ENCODE measurements around the gene PIK3IP1.

DNA sequence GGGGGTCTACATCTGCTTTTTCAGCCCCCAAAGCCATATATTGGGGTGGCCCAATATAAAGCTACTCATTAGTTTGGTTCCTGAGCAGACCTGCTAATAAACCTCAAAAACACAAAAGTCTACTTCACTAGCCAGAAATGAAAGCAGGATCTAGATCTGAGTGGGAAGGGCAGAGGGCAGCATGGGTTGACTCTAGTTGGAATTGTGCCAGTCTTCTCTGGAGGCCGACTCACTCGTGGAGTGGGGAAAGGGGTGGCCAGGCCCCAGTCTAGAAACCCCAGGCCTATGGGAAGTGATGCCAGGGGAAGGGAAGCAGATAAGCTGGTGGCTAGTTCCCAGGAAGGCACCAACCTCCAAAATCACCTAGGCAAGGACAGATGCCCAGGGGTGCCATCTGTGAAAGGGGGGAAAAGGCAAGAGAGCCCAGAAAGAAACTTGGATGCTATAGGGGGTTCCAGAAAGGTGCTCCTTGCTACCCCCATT lies 48.5 kb upstream of the PIK3IP1 start:
- TF ChIP-seq, protein P1, sequence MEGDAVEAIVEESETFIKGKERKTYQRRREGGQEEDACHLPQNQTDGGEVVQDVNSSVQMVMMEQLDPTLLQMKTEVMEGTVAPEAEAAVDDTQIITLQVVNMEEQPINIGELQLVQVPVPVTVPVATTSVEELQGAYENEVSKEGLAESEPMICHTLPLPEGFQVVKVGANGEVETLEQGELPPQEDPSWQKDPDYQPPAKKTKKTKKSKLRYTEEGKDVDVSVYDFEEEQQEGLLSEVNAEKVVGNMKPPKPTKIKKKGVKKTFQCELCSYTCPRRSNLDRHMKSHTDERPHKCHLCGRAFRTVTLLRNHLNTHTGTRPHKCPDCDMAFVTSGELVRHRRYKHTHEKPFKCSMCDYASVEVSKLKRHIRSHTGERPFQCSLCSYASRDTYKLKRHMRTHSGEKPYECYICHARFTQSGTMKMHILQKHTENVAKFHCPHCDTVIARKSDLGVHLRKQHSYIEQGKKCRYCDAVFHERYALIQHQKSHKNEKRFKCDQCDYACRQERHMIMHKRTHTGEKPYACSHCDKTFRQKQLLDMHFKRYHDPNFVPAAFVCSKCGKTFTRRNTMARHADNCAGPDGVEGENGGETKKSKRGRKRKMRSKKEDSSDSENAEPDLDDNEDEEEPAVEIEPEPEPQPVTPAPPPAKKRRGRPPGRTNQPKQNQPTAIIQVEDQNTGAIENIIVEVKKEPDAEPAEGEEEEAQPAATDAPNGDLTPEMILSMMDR (IDR thresholded peaks at IDR 0.05; ENCODE audit: low read depth, low read length, missing input control) = no peak
- TF ChIP-seq, protein P2, sequence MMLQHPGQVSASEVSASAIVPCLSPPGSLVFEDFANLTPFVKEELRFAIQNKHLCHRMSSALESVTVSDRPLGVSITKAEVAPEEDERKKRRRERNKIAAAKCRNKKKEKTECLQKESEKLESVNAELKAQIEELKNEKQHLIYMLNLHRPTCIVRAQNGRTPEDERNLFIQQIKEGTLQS (IDR thresholded peaks at IDR 0.05) = no peak
- TF ChIP-seq, protein P3, sequence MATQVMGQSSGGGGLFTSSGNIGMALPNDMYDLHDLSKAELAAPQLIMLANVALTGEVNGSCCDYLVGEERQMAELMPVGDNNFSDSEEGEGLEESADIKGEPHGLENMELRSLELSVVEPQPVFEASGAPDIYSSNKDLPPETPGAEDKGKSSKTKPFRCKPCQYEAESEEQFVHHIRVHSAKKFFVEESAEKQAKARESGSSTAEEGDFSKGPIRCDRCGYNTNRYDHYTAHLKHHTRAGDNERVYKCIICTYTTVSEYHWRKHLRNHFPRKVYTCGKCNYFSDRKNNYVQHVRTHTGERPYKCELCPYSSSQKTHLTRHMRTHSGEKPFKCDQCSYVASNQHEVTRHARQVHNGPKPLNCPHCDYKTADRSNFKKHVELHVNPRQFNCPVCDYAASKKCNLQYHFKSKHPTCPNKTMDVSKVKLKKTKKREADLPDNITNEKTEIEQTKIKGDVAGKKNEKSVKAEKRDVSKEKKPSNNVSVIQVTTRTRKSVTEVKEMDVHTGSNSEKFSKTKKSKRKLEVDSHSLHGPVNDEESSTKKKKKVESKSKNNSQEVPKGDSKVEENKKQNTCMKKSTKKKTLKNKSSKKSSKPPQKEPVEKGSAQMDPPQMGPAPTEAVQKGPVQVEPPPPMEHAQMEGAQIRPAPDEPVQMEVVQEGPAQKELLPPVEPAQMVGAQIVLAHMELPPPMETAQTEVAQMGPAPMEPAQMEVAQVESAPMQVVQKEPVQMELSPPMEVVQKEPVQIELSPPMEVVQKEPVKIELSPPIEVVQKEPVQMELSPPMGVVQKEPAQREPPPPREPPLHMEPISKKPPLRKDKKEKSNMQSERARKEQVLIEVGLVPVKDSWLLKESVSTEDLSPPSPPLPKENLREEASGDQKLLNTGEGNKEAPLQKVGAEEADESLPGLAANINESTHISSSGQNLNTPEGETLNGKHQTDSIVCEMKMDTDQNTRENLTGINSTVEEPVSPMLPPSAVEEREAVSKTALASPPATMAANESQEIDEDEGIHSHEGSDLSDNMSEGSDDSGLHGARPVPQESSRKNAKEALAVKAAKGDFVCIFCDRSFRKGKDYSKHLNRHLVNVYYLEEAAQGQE (IDR thresholded peaks at IDR 0.05) = no peak
- TF ChIP-seq, protein P4, sequence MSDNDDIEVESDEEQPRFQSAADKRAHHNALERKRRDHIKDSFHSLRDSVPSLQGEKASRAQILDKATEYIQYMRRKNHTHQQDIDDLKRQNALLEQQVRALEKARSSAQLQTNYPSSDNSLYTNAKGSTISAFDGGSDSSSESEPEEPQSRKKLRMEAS (IDR thresholded peaks at IDR 0.05) = no peak
- TF ChIP-seq GABPA (IDR thresholded peaks at IDR 0.05 in 1 of 2, conservative IDR thresholded peaks at IDR 0.05 in 1 of 2) = no peak
- no peak for TF ChIP-seq RAD21 (IDR thresholded peaks at IDR 0.05)
- no peak for TF ChIP-seq JUND (IDR thresholded peaks at IDR 0.05)
- TF ChIP-seq RXRA (IDR thresholded peaks at IDR 0.05) = no peak
- TF ChIP-seq YY1 (IDR thresholded peaks at IDR 0.05) = no peak
- TF ChIP-seq FOXA1 (IDR thresholded peaks at IDR 0.05) = no peak
- no peak for TF ChIP-seq SP1 (IDR thresholded peaks at IDR 0.05)
- no peak for TF ChIP-seq EGR1 (IDR thresholded peaks at IDR 0.05; ENCODE audit: low read depth in 2 of 2)
